Inferior parietal cortex (tissue), 1 donor: ENCODE data around the gene NEU3.
"Not testable (repeated sequence)": the region's sequence is repeated elsewhere in the genome, so short reads cannot be mapped to it uniquely, and the experiment has no call there.

Experiments
- DNase-seq: peaks from one replicate; pipeline ENCODE4 v3.0.0-alpha.2; 2016; ENCODE audit errors: extremely low spot score

NEU3 gene

DNA sequence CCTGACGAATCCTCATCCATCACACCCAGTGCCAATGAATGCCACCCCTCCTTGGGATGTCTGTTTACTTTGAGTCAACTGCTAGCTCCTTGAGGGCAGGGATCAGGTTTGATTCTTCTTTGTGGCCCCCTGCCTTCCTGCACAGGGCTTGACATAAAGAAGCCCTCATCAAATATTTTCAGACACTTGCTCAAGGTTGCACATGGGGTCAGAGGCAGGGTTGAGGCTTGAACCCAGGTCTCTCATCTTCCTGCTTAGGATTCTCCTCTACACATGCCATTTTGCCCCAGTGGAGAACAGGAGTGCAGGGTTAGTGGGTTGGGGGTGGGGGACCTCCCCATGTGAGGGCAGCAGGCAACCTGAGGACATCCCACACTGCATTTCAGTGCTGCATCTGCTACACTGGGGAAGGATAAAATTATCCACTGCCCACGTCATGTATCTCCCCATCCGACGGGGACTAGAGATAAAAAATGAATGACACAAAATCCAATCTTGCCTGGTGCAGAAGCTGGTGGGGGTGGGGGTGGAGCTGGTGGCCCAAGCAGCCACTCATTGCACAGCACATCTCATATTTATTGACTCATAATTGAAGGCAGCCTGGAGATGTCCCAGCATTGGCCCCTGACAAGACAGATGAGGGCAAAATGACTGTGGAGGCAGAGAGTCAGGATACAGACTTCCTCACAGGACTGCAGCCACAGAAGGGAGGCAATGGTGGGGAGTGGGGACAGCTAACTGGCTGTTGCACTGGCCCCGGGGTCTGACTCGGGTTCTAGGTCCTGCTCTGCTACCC is 41.3 kb downstream of the NEU3 start:
- no peak for DNase-seq

DNA sequence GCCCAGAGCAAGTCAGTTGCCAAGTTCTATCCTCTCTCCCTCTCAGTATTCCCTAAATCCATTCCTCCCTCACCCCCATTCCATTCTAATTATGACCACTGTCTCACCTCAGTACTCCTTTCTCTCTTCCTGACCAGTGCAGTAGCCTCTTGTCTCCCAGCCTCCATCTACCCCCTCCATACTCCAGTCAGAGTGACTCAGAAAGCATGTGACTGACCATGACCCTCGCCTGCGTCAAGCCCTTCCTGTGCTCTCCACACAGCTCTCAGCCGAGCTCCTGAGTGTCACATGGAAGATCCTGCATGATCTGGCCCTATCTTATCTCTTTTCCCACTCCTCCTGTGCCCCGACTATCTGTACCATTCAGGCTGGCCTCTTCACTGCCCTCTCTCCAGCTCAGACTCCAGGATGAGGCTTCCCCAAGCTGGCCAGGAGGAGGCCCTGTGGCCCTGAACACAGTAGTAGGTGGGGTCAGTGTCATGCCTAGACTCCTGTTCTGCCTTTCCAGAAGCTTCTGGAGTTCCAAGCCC is 42.6 kb downstream of the NEU3 start:
- peak; percentile 47 for DNase-seq

DNA sequence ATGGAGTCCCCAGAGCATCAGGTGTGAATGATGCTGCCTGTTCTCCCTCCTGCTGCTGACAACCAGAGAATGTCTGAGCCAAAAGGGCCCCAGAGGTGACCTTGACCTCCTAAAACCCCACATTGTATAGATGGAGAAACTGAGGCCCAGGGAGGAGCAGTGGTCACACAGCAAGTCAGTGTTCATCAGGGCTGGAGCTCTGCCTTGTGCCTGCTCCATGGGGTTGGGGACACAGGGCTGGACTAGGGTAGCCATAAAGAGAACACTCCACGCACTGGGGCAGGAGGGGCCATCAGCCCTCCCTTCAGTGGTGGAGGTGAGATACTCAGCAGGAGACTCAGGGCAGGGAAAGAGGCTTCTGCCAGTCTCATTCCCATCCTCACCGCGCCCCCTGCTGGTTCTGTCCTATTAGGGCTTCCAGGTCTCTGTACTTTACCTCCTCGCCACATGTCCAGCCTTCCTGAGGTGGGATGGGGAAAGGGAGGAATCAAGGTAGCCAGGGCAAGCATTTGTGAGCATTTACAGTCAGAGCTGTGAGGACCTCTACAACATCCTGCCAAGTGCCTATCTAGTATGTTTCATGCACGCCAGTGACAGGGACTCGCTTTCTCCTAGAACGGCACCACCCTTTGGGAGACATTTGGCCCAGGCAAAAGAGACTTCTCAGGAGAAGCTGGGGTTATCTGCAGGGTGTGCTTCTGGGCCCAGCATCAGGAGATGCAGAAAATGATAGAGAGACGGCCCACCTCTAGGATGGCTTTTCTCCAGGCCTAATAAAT is 43.2 kb downstream of the NEU3 start:
- peak; percentile 67 for DNase-seq

DNA sequence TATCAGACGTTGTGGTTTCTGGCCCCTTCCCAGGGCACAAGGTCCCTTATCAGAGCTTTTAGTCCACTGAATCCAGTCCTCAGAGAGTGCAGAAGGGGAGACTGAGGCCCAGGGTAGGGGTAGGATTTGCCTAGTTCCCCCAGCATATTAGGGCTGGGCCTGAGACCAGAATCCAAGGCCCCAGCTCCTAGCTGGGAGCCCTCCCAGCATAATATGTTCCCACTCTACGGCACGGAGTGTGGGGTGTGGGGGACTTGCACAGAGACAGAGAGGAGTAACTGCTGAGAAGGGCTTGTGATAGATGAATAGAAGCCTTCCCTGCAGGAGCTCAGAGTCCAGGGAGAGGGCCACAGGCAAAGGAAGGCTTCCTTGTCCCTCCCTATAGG is 43.8 kb downstream of the NEU3 start:
- no peak for DNase-seq

- DNase-seq: no peak
Measured at GRCh38 chr11:75033916-75034315, 45.2 kb downstream of the NEU3 start.

DNA sequence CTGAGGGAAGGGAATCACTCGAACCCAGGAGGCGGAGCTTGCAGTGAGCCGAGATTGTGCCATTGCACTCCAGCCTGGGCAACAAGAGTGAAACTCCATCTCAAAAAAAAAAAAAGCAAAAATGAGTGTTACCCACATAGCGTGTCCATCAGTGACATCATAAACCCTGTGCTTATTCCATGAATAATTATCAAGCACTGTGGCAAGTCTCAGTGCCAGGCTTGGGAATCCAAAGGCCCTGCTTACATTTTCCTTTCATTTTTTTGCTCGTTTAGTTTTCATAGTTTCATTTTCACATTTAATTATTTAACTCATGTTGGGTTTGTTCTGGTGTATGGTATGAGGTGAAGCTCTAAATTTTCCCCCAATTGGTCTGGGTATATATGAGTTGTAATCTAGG is 46.5 kb downstream of the NEU3 start:
- no peak for DNase-seq

DNA sequence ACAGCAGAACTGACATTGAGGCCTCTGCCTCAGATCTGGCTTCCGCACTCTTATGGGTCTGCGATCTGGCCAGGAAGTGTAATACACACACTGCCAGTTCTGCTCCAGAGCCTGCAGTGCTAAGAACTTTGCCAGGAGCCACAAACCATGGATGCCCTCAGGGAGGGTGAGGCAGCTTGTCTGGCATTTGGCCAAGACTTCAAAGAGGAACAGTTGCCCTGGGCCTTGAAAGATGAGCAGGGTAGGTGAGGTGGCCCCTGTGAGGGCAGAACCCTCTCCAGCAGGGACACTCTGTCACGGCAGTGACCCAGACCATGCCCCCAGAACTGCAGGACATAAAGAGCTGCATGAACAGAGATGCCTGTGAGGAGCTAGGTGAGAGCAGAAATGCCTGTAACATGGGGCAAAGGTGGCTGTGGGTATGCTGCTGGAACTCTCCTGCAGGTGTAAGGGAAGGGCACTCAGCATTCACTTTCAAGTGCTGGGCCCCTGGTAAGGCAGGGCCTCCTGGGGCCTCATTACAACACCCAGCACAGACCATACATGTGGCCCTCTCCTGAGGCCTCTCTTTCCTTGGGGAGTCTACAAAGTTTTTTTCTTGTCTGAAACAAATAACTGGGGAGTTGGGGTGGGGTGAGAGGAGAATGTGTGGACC is 47.3 kb downstream of the NEU3 start:
- DNase-seq: no peak

DNA sequence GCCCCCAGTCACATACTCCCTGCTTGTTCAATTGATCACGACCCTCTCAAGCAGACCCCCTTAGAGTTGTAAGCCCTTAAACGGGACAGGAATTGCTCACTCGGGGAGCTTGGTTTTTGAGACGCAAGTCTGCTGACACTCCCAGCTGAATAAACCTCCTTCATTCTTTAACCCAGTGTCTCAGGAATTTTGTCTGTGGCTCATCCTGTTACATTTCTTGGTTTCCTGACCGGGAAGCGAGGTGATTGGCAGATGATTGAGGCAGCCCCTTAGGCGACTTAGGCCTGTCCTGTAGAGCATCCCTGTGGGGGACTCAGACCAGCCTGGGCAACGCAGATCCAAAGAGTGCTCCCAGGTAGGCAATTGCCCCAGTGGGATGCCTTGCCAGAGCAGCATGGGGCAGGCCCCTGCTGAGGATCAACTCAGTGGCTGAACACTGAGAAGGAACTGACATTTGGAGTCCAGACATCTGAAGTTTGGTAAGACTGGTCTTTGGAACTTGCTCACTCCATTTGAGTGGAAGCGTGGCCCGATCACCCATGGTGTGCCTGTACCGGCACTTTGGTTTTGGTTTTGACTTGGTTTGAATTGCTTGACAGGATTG is 51.5 kb downstream of the NEU3 start:
- no peak for DNase-seq

- no peak for DNase-seq
Measured at GRCh38 chr11:75041263-75041662, 52.5 kb downstream of the NEU3 start.

GRCh38 chr11:75041821-75042220 is 53.1 kb downstream of the NEU3 start:
- DNase-seq: not testable (repeated sequence)

DNA sequence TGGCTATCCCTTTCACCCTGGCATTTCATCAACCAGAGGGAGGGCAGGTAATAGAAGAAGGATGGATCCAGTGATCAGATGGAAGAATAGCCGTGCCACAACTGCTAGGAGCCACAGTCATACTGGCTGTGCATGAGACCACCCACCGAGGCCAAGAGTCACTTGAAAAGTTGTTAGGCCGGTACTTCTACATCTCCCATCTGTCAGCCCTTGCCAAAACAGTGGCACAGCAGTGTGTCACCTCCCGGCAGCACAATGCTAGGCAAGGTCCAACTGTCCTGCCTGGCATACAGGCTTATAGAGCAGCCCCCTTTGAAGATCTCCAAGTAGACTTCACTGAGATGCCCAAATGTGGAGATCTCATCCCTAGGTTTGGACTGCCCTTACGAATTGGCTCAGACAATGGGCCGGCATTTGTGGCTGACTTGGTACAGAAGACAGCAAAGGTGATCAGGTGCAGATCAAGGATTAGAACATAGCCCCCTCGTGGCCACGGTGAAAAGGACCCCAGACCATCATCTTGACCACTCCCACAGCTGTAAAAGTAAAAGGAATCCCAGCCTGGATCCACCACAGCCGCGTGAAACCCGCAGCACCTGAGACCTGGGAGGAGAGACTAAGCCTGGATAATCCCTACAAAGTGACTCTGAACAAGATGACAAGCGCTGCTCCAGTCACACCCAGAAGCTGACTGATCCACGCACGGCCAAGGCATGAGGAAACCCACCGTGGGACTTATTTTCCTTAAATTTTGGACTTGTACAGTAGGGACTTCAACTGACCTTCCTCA is 55.8 kb downstream of the NEU3 start:
- not testable (repeated sequence) for DNase-seq

DNA sequence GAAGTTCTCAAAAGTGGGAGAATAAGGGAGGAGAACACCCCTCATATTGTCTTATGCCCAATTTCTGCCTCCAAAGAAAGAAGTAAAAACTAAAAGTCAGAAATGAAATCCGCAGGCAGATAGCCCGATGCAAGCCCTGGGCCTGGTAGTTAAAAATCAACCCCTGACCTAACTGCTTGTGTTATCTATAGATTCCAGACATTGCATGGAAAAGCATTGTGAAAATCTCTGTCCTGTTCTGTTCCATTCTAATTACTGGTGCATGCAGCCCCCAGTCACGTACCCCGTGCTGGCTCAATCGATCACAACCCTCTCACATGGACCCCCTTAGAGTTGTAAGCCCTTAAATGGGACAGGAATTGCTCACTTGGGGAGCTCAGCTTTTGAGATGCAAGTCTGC is 57.9 kb downstream of the NEU3 start:
- not testable (repeated sequence) for DNase-seq

- DNase-seq: no peak
Measured at GRCh38 chr11:75047191-75047590, 58.5 kb downstream of the NEU3 start.

DNA sequence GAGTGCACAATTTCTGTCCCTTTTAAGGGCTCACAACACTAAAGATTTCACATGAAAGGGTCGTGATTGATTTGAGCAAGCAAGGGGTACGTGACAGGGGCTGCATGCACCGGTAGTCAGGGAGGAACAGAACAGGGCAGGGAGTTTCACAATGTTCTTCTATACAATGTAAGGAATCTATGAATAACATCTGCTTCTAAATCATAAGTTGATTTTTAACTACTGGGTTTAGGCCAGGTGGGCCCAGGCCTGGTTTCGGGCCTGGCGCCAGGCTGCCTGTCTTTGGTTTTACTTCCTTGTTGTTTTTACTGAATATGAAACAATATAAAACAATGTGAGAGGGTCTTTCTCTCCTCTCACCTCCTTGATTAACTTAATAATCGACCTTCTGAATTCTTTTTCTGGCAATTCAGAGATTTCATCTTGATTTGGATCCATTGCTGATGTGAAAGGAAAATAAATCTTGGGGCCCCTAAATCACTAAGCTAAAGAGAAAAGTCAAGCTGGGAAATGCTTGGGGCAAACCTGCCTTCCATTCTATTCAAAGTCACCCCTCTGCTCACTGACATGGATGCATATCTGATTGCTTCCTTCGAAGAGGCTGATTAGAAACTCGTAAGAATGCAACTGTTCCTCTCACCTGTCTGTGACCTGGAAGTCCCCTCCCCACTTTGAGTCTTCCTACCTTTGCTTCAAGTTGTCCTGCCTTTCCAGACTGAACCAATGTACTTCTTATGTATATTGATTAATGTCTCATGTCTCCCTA is 61.0 kb downstream of the NEU3 start:
- not testable (repeated sequence) for DNase-seq

GRCh38 chr11:75050516-75050915 is 61.8 kb downstream of the NEU3 start:
- no peak for DNase-seq

DNA sequence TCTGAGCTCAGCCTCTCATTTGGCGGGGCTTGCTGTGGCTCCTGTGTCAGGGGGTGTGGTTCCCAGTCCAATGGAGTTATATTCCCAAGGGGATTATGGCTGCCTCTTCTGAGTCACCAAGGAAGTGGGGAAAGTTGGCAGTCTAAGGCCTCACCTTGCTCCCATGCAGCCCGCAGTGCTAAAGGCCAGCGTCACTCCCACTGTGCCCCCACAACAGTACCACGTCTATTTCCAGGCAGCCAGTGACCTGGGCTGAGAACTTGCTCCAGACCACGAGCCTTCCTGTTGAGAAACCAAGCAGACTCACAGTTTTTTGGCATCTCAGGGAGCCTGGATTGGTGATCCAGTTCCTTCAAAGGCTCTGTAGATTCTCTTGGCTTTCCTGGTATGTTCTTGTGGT is 62.3 kb downstream of the NEU3 start:
- no peak for DNase-seq

GRCh38 chr11:75052457-75052856 is 63.7 kb downstream of the NEU3 start:
- DNase-seq: no peak

GRCh38 chr11:75055511-75055910 is 66.8 kb downstream of the NEU3 start:
- DNase-seq: no peak

GRCh38 chr11:75056814-75057213 is 68.1 kb downstream of the NEU3 start:
- DNase-seq: no peak

DNA sequence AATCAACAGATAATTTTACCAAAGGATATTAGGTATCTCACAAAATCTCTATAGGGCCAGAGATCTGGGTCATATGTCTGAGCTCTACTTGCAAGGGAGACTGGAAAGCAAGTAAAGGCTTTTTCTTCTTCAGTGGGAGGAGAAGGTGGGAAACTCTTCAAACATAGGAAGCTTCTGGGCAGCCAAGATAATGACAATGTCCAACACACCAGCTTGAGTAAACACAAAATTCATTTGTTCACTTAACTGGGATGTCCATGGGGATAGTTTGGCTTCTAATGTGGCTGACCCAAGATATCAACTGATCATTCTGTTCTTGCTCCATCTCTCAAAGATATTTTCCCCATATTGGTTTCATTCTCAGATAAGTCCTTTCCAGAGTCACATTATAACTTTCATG is 70.6 kb downstream of the NEU3 start:
- DNase-seq: no peak
